HG03280 (cell line): Measurements from ENCODE around the gene ERVV-1.
"Not testable (repeated sequence)": the region's sequence is repeated elsewhere in the genome, so short reads cannot be mapped to it uniquely, and the experiment has no call there.

Experiments used
- ATAC-seq: cut with Tn5 transposase; IDR thresholded peaks from one replicate; pipeline ENCODE4 v1.9.1; 2021; ENCODE audit warnings: mild to moderate bottlenecking, moderate library complexity; ENCODE audit not compliant: unreplicated experiment

The ERVV-1 gene

GRCh38 chr19:53019684-53020083, 6.0 kb downstream of the ERVV-1 start:
- no peak for ATAC-seq

GRCh38 chr19:53028306-53028705, 14.6 kb downstream of the ERVV-1 start:
- ATAC-seq: not testable (repeated sequence)

GRCh38 chr19:53034054-53034453, 20.3 kb downstream of the ERVV-1 start:
- no peak for ATAC-seq

DNA sequence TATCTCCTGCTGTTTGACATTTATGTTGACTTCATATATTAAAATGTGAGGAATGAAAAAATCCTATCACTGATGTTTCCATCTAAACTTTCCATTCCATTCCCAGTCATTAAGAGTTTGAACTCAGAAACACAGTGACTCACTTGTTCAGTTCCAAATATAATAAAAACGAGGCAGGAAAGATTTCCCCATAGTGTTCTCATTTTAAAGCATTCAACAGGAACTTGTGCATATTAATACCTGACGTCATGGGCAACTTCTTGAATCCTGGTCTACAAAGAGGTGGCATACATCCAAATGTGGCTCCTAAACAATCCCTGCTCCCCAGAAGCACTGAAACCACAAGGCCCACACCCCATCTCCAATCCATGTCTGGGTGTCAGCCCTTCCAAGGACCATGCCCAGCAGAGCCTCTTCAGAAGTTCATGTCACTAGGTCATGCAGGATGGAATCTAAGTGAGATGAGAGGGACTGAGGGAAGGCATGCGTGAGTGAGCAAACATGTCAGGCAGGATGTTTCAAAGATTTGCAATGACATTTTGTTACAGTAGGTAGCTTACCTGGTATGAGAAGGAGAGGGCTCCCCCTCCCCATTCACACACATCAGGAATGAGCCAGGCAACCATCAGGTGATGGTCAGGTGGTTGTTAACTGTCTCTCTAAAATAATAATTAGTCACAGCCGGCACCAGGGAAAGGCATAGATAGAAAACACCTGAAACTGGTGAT, 21.4 kb downstream of the ERVV-1 start:
- ATAC-seq: no peak

GRCh38 chr19:53037101-53038097, 23.7 kb downstream of the ERVV-1 start:
- no peak for ATAC-seq

- no peak for ATAC-seq
Measured at GRCh38 chr19:53041366-53041765, 27.6 kb downstream of the ERVV-1 start.

DNA sequence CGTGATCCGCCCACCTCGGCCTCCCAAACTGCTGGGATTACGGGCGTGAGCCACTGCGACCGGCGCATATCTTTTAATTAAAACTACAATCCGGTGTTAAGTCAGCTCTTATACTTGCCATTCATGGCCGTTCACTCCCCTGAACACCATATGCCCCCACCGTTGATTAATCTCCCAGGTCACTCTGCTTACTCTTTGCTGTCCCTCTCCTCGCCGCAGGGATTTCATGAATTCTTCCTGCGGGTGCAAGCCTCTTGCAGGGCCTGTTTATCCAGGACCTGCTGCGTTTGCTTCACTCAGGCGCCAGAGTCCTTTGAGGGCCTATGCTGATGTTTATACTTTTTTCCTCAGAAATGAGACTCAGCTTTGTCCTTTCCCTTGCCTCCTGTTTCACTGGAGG, 31.8 kb downstream of the ERVV-1 start:
- ATAC-seq: no peak

DNA sequence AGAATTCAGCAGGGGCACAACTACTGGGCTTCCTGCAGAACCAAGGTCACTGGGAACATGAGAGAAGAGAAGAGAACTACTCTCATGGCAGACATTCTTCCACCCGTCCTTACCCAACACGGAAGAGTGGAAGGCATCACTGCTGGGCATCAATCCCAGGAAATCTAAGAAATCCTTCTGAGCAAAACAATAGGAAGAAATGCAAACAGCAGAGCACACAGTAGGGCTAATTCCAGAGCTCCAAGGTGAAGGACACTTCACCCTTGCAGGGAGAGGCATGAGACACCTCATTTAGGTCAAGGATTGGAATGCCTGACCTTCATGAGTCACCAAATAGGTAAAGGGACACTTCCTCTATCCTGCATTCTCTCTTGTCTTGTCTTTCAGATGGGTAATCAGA, 33.7 kb downstream of the ERVV-1 start:
- ATAC-seq: no peak

- ATAC-seq: no peak
Measured at GRCh38 chr19:53055117-53055516, 41.4 kb downstream of the ERVV-1 start.

GRCh38 chr19:53057904-53058580, 44.3 kb downstream of the ERVV-1 start:
- ATAC-seq: no peak
